GM12801 (cell line): ENCODE measurements around the gene LRRC10.

Experiments
- CTCF ChIP-seq: IDR thresholded peaks from one replicate; pipeline ENCODE4 v1.5.1; 2011; ENCODE audit warnings: control low read depth; ENCODE audit not compliant: insufficient read length; ENCODE audit errors: extremely low read depth

Gene LRRC10

GRCh38 chr12:69600804-69601203 is 9.9 kb downstream of the LRRC10 start:
- no peak for TF ChIP-seq CTCF

GRCh38 chr12:69598174-69598753 is 12.4 kb downstream of the LRRC10 start:
- TF ChIP-seq CTCF: no peak

GRCh38 chr12:69595689-69596088 is 15.0 kb downstream of the LRRC10 start:
- no peak for TF ChIP-seq CTCF

- no peak for TF ChIP-seq CTCF
These were observed 21.6 kb downstream of the LRRC10 start for GRCh38 chr12:69589082-69589481.

GRCh38 chr12:69588527-69588926 is 22.2 kb downstream of the LRRC10 start:
- TF ChIP-seq CTCF: no peak

- no peak for TF ChIP-seq CTCF
These were observed 25.3 kb downstream of the LRRC10 start, which contains the start of gene CCT2 for GRCh38 chr12:69585189-69586062. Gene CCT2 (plus strand): TSS chr12:69585459. CDS start chr12:69585522, 63 bp downstream.

GRCh38 chr12:69583203-69583602 is 27.5 kb downstream of the LRRC10 start:
- TF ChIP-seq CTCF: no peak
